ENCODE results near the gene PRR18.

PRR18 gene

DNA sequence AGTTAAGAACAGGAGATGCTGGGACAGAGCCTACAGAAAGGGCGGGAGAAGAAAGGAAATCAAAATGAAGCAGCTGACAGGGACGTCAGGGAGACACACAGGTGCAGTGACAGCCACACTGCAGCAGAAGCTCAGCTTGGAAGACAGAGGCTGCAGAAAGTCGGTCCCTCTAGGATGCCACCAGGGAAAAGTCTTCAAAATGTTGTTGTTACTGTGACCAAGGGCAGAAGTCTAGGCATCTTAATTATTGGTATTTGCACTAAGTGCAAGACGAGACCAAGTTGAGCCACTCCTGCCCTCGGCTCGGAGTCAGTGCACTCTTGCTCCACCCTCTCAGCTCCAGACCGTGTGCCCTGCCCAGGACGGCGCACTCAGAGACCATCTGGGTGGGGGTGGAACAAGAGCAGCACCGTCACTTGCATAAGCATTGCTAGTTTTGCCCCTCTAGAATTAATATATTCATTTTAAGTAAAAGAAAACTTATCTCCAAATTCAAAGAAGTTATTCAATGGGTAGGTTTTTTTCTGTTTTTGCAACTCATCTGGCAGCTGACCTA is 2.6 kb downstream of the PRR18 start:
- DNase-seq, result no peak

DNA sequence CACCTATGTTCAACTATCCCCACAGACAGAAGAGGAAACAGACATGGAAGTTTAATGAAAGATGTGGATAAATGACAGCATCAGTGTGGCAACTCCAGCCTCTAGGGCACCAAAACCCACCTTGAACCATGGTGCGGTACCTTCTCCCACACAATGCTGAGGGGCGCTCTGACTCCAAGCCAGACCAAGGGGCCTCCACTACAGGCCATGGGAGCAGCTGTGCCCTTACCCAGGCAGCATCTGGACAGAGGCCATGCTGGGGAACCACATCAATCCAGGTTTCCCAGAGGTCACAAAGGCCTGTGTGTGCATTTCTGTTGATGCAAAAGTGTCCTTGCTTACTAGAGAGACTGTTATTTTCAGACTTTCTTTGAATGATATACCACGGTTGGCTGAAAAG is 4.1 kb downstream of the PRR18 start:
- DNase-seq, result no peak

DNA sequence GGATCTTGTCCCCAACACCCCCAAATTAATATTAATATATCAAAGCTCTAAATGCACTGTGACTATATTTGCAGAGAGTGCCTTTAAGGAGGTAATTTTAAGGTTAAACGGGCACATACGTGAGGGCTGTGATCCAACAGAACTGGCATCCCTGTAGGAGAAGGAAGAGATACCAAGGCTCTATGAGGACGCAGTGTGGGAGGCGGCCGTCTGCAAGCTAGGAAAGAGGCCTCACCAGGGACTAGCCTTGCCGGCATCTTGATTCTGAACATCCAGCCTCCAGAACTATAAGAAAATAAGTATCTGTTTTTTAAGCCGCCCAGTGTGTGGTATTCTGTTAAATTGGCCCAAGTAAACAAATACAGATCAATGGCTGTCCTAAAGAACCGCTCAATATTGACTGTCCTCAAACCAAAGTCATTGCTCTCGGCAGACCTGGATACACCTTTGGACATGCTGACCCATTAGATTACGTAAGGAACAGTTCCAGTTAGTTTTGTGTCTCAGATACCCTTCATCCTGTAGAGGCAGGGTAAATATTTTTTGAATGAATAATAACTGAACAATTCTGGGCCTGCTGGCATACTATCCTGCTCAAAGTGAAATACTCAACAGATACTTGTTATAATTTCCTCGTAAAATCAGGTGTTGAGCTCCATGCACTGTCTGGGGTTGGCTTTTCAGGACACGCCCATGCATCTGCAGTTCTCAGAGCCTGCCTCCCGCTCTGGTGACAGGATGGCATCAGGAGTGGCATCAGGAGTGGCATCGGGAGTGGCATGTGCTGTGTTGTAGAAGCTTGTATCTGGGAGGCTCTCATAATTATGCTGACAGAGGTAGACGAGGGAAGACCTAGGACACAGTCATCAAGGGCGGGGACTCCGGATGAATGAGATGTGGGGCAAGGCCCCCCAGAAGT is 6.3 kb downstream of the PRR18 start:
- DNase-seq, result no peak

DNA sequence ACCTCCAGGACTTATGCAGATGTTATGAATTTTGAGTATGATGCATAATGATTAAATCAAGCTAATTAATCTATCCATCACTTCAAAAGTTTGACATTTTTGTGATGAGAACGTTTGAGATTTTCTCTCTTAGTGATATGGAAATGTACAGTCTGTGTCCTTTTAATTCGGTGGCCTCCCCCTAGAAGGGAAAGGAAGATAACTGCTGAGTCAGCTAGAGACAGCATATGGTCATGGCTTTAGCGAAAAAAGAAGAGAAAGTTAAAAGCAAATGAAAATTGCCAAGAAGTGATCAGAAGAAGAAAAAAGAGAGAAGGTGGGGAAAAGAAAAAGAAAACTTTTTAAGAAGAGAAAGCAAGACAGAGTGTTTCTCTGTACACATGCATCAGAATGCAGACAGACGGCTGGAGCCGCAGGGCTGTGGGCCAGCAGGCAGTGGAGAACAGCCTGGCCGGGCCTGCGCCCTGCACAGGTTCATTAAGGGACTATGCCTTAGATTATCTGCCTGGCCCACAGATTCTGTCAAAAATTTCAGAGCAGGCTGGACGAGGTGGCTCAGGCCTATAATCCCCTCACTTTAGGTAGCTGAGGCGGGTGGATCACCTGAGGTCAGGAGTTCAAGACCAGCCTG is 7.7 kb downstream of the PRR18 start:
- DNase-seq, result no peak

DNA sequence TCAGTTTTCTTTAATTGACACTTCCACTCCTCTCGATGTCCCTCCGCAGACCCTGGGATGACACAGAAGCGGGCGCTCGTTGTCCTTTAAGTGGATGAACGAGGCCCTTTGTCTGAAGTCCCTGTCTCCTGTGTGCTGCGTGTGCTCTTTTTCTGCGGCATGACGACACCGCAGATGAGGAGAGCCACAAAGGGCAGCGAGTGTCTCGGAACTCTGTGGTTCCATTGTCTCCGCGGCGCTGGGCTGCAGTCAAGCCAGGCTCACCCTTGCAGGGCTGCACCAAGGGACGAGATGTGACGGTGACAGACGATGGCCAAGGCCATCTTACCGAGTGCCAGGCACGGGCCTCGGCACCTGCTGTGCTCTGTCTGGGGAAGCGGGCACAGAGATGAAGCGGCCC is 10.6 kb downstream of the PRR18 start:
- no peak for DNase-seq

DNA sequence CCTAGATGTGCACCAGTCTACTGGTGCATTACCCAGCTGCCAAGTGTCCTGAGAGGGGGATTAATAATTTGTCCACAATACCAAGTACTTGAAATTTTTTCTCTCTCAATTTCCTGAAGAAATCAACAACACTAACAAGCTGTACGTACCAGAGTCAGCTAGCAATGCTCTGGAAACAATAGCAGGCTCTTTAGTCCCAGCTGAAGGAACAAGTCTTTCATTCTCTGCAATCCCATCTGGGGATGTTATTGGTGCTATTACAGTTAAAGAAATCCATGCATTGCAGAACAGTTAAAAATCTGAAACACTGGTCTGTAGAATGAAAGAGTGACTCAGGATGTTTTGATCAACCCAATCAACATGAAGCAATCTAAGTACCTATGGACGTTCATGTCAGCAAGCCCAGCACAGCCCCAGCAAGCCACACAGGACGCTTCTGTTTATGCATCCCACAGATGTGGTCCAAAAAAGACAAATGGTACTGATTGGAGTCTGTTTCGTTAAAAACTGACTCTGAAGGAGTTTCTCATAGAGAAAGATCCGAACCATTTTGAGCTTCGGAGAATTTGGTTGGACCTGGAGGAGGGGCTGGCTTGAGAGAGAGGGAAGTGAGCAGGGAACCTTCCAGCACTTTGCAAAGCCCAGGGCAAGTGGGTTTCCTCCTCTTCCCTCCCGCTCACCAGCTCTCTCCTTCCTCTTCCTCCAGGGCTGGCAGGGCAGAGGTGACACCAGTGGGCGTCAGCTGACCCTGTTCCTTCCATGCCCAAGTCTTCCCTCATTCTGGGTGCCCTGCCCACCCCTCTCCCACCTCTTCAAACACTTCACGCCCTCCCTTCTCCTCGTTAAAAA is 11.9 kb downstream of the PRR18 start:
- no peak for DNase-seq

DNA sequence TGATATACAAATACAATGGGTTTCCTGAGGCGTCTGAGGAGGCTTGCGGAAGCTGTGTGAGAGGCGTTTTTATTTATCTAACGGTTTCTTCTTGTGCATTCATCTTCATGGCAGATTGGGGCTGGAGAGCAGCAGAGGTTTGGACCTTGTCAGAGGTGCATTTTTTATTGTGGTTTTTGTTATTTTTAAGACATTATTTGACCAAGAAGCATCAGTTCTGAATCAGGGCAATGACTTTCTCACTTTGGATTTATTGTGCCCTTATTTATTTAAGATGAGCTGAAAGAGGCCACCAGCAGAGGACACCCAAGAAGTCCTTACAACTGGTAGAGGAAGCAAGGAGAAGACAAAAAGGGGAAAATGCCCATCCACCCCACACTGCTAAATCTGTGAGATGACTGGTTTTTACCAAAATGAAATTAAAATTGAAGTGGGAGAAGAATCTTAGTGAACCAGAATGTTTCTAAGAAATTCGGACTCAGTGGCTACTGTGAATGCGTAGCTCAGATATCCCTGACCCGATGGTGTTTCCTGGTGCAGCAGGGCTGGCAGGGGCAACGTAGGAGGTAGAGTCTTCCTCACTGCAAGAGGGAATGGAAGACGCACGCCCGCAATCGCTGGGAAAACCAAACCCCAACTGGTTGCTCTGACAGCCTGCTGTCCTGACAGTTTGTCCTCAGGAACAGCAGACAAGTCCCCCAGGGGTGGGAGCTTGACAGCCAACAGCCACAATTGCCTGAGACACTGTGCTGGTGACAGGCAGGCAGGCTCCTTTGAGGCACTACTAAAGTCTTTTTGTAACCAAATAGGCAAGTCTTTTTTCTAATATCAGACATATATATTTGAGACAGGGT is 14.2 kb downstream of the PRR18 start:
- no peak for DNase-seq

DNA sequence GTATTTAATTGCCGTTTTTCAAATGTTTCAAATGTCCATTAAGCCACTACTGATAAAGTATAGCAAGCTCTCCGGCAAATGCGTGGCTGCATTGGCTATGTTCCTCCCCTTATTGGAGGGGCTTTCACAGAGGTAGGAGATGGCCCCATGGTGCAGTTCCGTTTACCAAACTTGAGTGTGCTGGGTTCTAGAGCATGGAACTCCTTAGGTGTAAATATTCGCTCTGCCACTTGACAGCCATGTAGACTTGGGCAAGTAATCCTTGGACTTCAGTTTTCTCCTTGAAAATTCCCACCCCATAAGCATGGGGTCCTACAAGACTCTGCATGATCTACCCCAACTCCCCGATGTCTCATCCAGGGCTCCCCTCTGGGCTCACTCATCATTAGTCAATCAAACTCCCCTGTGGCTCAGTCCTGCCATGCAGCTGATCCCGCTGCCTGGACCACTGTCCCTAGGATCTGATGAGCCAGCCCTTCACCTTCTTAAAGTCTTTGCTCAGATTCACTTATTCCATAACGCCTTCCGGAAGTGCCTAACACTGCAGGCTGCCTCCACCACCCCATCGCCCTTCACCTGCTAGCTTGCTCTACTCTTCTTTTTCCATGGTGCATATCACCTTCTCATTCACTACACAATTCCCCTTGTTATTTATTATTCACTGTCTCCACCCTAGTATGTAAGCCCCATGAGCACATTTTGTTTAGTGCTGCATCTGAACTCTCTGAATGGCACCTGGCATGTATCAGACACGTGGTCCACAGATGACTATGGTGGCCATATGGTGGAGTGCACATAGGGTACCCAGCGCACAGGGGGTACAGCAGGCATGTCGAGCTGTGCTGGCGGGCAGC is 18.8 kb downstream of the PRR18 start:
- no peak for DNase-seq

DNA sequence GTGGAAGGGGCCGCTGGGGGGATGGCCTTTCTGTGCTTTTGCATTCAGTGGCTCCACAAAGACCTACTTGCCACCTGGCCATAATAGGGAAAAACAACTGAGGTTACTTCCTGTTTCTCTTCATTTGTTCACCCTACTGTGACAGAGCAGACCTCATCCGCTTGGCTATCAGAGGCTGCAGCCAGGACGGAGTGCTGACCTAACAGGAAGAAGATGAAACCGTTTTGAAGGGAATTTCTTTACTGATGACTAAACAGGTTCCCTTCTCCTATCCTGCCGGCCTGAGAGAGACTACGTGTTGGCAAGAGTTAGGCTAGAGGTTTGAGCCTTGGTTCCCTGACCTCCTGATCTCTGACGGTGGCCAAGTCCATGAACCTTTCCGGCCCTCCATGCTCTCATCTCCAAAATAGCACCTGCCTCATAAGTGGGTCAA is 21.3 kb downstream of the PRR18 start:
- DNase-seq, result peak in 1 of 2 donors; percentile 42

DNA sequence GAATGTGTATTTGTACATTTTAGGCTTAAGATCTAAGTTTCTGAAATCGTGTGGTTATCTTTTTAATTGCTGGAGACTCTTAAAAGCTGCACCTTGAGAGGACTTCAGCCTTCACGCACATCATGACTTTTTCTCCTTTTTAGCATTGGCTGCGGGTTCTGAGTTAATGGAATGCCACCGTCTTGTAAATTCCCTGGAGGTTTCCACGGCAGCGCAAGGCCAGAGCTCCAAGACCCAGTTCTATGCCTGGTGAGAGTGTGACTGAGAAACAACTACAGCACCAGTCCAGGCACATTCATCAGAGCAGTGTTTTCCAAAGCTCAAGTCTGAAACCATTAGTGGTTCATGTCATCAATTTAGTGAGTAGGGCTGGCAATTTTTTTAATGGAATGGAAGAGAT is 23.0 kb downstream of the PRR18 start:
- DNase-seq, result no peak

DNA sequence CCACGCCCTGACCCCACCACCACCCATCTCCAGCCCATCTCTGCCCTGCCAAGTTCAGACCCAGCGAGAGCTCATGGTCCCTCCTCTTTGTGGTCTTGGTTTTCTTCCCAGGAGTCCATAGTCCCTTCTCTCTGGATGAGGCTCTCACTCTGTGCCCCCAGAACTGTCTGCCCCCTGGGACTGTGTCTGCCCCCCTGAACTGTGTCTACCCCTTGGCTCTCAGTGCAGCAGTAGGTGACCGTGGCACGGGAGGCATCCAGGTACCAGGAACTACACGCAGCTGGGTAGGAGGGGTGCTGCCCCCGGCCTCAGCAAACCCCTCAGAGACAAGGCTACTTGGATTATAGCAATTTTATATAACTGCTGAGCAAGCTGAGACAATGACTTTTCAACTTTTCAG is 23.6 kb downstream of the PRR18 start:
- DNase-seq, result no peak

DNA sequence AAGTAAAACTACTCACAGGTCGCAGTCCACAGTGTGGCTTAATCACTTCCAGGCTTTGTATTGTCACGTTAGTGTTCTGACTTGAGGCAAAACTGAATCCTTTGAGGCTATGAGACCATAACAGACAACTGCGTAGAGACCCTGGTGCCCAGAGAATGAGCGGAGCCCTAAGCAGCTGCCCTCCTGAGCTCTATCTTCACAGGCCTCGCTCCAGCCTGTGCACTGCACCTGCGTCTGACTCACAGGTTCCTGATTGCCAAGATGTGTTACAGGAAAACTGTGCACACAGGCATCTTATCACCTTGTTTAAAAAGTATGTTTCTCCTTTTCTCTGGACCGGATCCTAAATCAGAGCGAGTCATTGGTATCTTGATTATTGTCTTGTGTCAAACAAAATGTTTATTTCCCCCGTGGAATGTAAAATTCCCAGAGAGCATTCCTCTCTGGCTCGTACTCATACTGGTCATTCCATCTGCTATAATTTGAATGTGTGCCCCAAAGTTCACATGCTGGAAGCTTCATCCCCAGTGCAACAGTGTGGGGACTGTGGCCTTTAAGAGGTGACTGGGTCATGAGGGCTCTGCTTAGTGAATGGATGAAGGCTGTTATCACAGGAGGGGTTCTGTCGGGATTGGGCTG is 25.7 kb downstream of the PRR18 start:
- DNase-seq, result no peak

DNA sequence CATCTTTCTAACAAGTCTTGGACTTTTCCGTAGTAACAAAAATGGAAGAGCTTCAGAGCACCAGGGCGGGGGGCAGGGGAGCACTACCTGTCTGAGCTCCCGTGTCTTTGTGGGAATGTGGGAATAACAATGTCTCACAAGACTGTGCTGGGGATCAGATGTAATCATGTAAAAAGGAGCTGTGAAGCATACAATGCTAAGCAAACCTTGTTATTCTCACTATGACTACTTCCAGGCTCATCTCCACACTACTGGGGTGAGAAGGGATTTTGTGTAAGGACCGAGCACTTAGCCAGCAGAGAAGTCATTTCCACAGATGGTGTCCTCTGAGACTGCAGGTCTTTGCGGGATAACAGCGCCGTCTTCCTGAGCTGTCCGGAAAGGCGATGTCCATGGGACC is 27.1 kb downstream of the PRR18 start:
- DNase-seq, result no peak

DNA sequence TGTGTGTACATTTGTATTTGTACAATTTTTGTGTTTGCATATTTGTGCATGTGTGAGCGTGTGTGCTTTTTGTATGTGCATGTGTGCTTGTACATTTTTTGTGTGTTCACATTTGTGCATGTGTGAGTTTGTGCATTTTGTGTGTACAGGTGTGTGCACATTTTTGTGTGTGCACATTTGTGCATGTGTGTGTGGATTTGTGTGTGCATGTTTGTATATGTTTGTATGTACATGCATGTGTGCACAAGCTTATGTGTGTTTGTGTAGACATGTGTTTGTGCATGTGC is 28.9 kb downstream of the PRR18 start:
- no peak for DNase-seq

DNA sequence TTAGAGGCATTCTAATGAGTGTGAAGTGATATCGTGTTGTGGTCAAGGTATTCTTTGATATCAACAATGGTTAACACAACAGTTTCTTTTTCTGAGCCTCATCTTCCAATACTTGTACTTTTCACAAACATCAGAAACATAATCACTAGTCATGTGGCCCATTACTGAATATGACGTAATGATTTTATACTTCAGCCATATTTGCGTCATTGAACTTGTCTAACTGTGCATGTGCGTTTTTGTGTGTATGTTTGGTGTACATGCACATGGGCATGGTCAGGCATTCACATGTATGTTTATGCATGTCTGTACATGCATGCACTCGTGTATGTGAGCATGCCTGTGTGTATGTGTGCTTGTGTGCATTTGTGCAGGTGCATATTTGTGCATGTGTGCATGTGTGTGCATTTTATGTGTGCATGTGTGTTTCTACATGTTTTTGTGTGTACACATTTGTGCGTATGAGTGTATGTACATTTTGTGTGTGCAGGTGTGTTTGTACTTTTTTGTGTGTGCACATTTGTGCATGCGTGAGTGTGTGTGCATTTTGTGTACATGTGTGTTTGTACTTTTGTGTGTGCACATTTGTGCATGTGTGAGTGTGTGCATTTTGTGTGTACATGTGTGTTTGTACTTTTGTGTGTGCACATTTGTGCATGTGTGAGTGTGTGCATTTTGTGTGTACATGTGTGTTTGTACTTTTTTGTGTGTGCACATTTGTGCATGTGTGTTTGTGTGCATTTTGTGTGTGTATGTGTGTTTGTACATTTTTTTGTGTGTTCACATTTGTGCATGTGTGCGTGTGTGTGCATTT is 29.4 kb downstream of the PRR18 start:
- DNase-seq, result no peak

DNA sequence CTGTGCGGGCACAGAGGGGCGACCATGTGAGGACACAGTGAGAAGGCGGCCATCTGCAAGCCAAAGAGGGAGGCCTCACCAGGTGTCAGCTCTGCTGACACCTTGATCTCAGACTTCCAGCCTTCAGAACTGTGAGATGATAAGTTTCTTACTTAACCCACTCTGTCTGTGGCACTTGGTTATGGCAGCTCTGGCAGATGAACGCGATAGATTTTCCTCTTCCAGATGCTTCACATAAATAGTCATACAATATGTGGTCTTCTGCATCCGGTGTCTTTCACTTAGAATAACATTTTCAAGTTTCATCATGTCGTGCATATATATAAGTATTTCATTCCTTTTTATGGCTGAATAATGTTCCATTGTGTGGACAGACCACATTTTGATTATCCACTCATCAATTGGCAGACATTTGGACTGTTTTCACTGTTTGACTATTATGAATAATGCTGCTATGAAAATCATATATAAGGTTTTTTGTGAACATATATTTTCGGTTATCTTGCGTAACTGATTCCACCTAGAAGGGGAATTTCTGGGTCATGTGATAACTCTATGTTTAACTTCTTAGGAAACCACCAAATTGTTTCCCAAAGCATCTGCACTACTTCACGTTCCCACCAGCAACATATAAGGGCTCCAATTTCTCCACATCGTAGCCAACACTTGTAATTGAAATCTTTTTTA is 30.2 kb downstream of the PRR18 start:
- DNase-seq, result no peak

DNA sequence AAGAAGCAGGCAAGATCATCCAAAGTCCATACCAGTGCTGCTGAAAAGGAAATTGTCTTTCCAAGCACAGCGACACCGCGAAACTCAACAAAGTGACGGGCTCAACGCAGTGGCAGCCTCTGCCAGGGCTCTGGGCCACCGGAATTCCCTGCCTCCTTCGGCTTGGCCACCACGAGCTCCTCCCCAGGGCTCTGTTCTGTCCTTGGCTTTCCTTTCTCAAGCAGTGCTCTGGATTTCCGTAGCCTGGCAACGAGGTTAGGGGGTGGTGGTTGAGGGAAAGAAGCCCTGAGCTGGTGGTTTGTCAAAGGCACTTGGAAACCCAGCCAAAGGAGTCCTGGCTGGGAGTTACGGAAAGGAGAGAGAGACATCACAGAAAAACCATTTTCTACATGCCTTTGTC is 31.2 kb downstream of the PRR18 start:
- no peak for DNase-seq

DNA sequence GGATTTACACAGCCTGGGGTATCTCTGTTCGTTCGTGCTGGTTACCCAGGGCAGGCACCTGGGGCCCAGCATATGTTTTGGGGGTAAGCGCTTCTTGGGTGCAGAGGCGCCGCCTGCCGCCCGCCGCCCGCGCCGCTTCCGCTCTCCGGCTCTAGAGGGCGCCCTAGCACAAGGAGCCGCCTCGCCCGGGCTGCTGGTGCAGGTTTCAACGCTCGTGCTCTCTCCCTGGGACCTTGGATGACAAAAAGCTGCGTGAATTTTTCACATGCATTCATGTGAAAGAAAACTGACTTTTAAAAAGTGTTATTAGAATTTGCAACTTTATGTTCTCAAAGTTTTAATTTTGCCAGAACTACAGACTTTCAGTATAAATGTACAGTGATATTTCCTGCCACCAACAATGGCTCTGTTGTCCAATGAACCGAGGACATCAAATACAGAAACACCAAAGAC is 32.5 kb downstream of the PRR18 start:
- DNase-seq, result peak; percentile 75 to 76

DNA sequence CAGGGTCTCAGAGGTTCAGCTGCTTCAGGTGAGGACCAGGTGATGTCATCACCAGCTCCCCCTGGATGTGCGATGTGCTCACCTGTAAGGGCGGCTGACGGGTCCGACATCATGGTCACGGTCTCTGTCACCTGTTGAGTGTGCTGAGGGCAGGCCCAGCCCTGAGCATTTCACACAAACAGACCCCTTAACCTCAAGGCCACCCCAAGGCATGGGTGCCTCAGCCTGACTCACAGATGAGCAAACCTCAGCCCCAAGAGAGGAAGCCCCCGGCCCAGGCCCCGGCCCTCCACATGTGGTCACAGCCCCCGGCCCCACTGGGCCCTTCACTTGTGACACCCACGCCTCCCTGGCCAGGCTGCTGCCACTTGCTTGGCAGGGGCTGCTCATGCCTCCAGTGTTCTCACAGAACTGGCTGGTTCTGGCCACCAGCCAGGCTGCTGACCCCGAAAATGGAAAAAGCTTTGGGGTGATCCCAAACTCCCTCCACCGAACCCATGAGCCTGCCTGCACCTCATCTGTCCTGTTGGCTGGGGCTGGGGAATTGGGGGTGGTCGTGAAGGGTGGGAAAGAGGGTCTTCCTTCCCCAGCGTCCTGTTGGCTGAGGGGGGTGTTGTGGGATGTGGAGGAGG is 33.3 kb downstream of the PRR18 start:
- DNase-seq, result no peak
